IPS DF 19.7 (cell line): Measurements from ENCODE around the gene HEMK1.

Experiments used
- DNase-seq: peaks from one replicate; pipeline ENCODE4 v3.0.0-alpha.2; 2013; ENCODE audit warnings: low read depth, low spot score

HEMK1 gene

DNA sequence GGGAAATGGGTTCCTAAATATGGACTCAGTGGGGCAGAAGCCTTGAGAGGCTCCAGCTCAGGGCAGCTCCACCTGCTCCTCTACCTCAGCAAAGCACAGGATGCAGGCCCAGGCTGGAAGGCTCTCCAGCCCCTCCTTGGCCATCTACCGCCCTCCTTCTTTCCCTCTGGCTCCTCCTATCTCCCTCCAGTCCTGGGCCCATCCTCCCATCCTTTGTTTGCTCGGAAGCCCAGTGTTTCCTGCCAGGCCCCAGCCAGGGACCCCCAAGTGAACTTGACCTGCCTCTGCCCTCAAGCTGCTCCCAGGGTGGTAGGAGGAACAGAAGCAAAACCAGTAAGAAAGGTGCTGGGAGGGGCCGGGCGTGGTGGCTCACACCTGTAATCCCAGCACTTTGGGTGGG lies 67.7 kb downstream of the HEMK1 start:
- no peak for DNase-seq

DNA sequence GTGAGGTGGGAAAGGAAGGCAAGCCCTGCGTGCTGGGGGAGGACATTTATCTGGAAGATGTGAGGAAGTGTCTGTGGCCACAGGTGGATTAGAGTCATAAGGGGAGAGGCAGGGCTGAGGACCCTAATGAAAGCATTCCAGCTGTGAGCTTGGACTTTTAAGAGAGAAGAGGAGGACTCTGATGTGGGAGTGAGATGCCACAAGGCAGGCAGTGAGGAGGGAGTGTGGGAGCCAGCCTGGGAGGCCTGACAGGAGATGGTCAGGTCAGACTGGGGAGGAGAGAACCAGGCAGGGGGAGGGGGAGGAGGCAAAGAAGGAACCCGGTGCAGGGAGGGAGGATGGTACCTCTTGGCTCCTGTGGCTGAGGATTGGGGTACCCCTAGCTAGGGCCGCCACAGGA lies 68.6 kb downstream of the HEMK1 start:
- no peak for DNase-seq

DNA sequence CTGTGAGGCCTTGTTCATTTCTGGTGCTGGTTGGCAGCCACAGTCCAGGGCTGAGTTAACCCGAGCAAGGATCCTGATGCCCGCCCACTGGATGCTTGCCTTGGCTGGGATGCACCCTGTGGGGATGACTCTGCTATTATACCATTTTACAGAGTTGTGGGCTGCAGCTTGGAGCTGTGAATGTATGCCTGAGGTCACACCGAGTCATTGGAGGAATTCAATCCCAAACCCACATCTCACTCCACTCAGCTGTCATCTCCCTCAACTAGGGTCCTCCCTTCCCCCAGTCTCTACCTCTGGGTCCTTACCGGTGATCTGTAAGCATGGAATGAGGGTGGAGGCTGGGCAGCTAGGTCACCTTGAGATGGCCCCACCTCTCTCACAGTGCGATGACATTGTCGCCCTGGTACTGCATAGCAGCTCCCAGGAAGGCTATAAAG lies 69.8 kb downstream of the HEMK1 start:
- no peak for DNase-seq

- DNase-seq: no peak
These were observed 73.1 kb downstream of the HEMK1 start for GRCh38 chr3:50642382-50642781.

DNA sequence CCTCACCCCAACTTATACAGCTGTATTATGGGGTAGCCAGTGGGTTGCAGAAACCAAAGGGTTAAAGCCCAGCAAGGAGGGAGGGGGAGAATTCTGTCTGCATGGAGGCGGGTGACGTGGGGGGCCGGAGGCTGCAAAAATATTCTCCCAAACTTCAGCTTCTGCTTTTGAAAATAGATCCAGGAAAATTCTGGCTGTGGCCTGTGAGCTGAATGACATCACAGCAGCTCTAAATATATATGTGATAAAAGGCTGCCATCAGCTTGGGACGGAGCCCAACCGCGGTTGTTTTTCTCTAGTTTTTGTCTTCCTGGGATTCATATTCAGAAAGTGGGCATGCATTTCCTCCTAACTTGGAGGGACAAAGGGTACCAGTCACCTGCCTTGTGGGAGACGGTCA lies 75.2 kb downstream of the HEMK1 start:
- DNase-seq: no peak

GRCh38 chr3:50645378-50645777 lies 76.1 kb downstream of the HEMK1 start:
- DNase-seq: no peak
